Heart left ventricle (tissue), 16 donors: ENCODE measurements around the gene TRABD2A. TPM values are rescaled to one million over a fixed set of nuclear protein-coding genes. Genes with fewer than 3 reads are reported as not detected.

Experiments used
- ATAC-seq, 4 donors: fragments of 200-7000 bp; cut with Tn5 transposase; one replicate each; pipeline ENCODE4 v1.9.1; 2020 to 2022; ENCODE audit warnings: moderate library complexity in 4 of 4, mild to moderate bottlenecking in 3 of 4, moderate number of reproducible peaks in 1 of 4
- DNase-seq, 5 donors: peaks; one replicate each; pipeline ENCODE4 v3.0.0-alpha.2; 2020
- H3K27ac ChIP-seq, 12 donors: fragments of 200-600 bp; sonication (generic) in 4 of 12; one replicate each; pipeline versions ENCODE4 v1.5.0 to v1.8.0; 2016 to 2022; ENCODE audit warnings: mild to moderate bottlenecking in 2 of 12
- H3K27me3 ChIP-seq, 9 donors: fragments of 200-600 bp; sonication (generic) in 2 of 9; one replicate each; pipeline versions ENCODE4 v1.5.1 to v1.8.0; 2016 to 2022; ENCODE audit warnings: mild to moderate bottlenecking in 3 of 9
- H3K36me3 ChIP-seq, 9 donors: fragments of 200-600 bp; sonication (generic) in 2 of 9; one replicate each; pipeline versions ENCODE4 v1.5.0 to v1.8.0; 2018 to 2022; ENCODE audit warnings: mild to moderate bottlenecking in 2 of 9
- H3K4me1 ChIP-seq, 12 donors: fragments of 200-600 bp; sonication (generic) in 4 of 12; one replicate each; pipeline versions ENCODE4 v1.5.0 to v1.8.0; 2016 to 2022; ENCODE audit warnings: mild to moderate bottlenecking in 3 of 12
- H3K4me3 ChIP-seq, 12 donors: fragments of 200-600 bp; sonication (generic) in 4 of 12; one replicate each; pipeline versions ENCODE4 v1.5.0 to v1.8.0; 2017 to 2022; ENCODE audit warnings: mild to moderate bottlenecking in 9 of 12, moderate library complexity in 4 of 12
- H3K9me3 ChIP-seq, 12 donors: fragments of 200-600 bp; sonication (generic) in 4 of 12; one replicate each; pipeline versions ENCODE4 v1.5.0 to v1.8.0; 2016 to 2022; ENCODE audit warnings: mild to moderate bottlenecking in 1 of 12
- CTCF ChIP-seq, 12 donors: fragments of 200-600 bp; sonication (generic) in 4 of 12; IDR thresholded peaks; one replicate each; pipeline versions ENCODE4 v1.5.0 to v1.8.0; 2018 to 2022; ENCODE audit warnings: antibody characterized with exemption in 12 of 12, mild to moderate bottlenecking in 5 of 12
- POLR2A ChIP-seq, 2 donors: fragments of 450-650 bp; IDR thresholded peaks; one replicate each; pipeline ENCODE4 v1.6.1; 2017; ENCODE audit warnings: antibody characterized with exemption in 2 of 2, mild to moderate bottlenecking in 2 of 2, moderate library complexity in 2 of 2
- WGBS, 4 donors: extraction: QIAGEN DNeasy Blood & Tissue Kit in 2 of 4; methylation state at CpG; one replicate each; pipeline versions ENCODE4 v1.1.5 to v1.1.7; 2013 to 2018; 5-methylcytosine and 5-hydroxymethylcytosine counted together
- intact Hi-C, 10 donors: fragments of 100-400 bp; cut with DNase I; formaldehyde crosslinking; loops; one replicate each; pipeline versions ENCODE4 v1.11.1 to v1.14.2; 2022
- polyA plus RNA-seq, 2 donors: library from polyadenylated mRNA; stranded (reverse); fragments of 200-250 nt; gene quantifications; one replicate each; pipeline ENCODE4 v1.2.3, GENCODE V29; 2013
- total RNA-seq, 9 donors: library from RNA; depleted of rRNA in 2 of 9; stranded (reverse); fragments of >200 nt in 2 of 9; fragmentation: NEBNext Ultra II Directional in 3 of 9; extraction: Animal tissue kit (Norgen Biotek cat#: 25700) in 3 of 9; gene quantifications; one replicate each; pipeline versions ENCODE4 v1.1.0 to v1.2.4, GENCODE V29; 2016 to 2023
- donor health status: ischemic (EF 13 %, LVEDD 7.1; RV severe dilation, severe dysfunction).
- donor health status: healthy with polysubstance abuse.
- donor health status: DM: no; HTN: yes; CAD: no.
- donor health status: DM: no; HTN: no; CAD: no.
- donor health status: ischemic (EF 25% LVEDD 6.9; RV normal size, moderate dysfunction).
- donor health status: ischemic (EF 25% LVEDD 5.7; RV mildly dilated, moderate dysfunction).
- donor health status: healthy.
- donor health status: DM: yes; HTN: yes; CAD: no.
- donor health status: ischemic (EF 35%, LVEDD 5.7; RV mildly dilated, moderate dysfunction).
- donor health status: nonischemic (EF 11% LVEDD 7.7; RV severe dilation, severe dysfunction).
- donor health status: DM: yes; HTN: yes; CAD: no.
- donor health status: PGD.
- donor health status: ischemic (EF 29% LVEDD 5.4; RV normal size, mild dysfunction).
- donor health status: nonischemic (EF 23%, LVEDD 6.1; RV moderate dilation, normal function).

TRABD2A gene
- total and polyA plus RNA-seq, 11 donors = 0.42 to 3.9 (median 0.97) TPM; not detected in 1

DNA sequence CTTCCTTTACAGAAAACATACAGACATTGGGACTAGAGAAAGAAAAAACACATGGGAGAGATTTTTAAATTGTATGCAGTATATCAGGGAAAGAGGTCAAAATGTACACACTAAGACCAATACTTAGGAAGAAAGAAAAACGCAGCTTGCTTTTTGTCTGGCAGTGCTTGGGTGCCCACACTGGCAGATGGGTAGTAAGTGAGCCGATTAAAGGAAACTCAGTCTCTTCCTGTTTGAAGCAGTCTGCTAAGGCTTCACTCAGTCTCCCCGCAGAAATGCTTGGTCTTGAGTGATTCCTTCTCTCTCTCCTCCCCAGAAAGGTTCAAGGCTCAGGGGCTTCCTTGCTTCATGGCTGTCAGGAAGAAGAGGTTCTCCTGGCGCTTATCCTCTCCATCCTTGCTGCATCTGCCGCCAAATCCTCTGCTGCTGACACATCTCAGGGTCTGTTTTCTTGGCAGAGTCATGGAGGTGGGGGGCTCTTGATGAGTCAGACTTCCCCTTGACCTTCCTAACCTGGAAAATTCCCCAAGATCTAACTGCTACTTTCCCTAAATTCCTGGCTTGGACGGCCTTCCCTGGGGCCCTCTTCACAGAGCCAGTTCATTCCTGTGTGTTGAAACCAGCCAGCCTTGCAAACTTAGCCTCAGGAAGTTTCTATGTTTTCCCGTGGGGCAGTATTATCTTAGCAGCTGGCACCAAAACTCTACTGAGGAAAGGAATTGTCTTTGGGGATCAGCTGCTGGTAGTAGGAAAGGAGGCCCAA, 14.1 kb upstream of the TRABD2A start:
- H3K27ac ChIP-seq = peak overlapping the region in 7 of 12 donors; percentile 9 to 66 (median 34)
- ATAC-seq = peak in 2 of 4 donors; percentile 17 to 19
- H3K9me3 ChIP-seq = no peaks in the 10 kb centered on the region
- no peaks in the 10 kb centered on the region for H3K36me3 ChIP-seq
- intact Hi-C loops = no loop called here
- H3K27me3 ChIP-seq = no peaks in the 10 kb centered on the region
- no peak for TF ChIP-seq CTCF (IDR thresholded peaks at IDR 0.05)
- TF ChIP-seq POLR2A (IDR thresholded peaks at IDR 0.05) = no peak
- H3K4me1 ChIP-seq = peaks cover 0 to 68% (median 17%) of the 10 kb centered on the region in 12 donors
- 41 to 56% (median 51%) methylated on average over 5 to 7 of the region's 7 CpGs for WGBS, 4 donors
- peak overlapping the region in 1 of 12 donors; percentile 12 for H3K4me3 ChIP-seq
- no peak for DNase-seq

- intact Hi-C loops = no loop called here
- ATAC-seq (no peak), DNase-seq (no peak)
- Histone ChIP-seq H3K27me3 (no peaks in the 10 kb centered on the region), H3K4me3 (peak overlapping the region in 1 of 12 donors; percentile 12), H3K27ac (peak overlapping the region in 2 of 12 donors; percentile 25 to 66), H3K36me3 (no peaks in the 10 kb centered on the region), H3K4me1 (peaks cover 0 to 68% (median 16%) of the 10 kb centered on the region in 12 donors), H3K9me3 (no peaks in the 10 kb centered on the region)
- WGBS, 4 donors = 86 to 100% (median 91%) methylated on average over 5 to 6 of the region's 6 CpGs
- no peak for TF ChIP-seq POLR2A (IDR thresholded peaks at IDR 0.05)
- no peak for TF ChIP-seq CTCF (IDR thresholded peaks at IDR 0.05)
Observed at GRCh38 chr2:84894131-84894586, 13.3 kb upstream of the TRABD2A start.

DNA sequence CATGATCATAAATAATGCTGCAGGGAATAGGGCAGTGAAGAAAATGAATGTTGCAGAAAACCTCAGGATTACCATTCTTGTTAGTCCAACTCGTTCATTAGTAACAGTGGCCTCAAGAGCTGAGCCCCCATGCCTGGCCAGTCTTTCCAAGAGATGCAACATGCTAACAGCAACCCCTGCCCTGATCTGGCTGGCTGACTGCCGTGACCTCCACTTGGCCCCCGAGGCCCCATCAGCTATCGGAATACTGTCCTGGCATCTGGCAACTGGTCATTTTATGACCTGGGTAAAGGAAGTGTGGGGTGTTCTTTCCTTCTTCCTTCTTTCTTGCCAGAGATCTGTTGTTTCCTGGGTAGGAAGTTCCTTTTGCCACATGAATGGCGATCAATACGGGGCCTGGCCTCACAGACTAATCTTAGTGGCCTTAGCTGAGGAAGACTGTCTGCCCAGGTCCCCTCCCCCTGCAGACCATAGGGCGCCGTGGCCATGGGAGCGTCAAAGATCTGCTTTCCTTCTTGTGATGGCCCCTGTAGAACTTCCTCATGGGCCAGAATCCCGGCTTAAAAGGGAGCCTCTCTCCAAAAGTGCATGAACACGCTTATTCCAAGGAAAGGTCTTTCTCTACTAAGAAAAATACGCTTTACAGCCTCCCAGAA, 10.6 kb upstream of the TRABD2A start:
- no peak for DNase-seq
- ATAC-seq = no peak
- Histone ChIP-seq H3K27ac (no peak overlapping the region), H3K36me3 (no peaks in the 10 kb centered on the region), H3K27me3 (no peaks in the 10 kb centered on the region), H3K9me3 (no peaks in the 10 kb centered on the region), H3K4me3 (no peak overlapping the region), H3K4me1 (peaks cover 0 to 59% (median 5%) of the 10 kb centered on the region in 12 donors)
- TF ChIP-seq CTCF (IDR thresholded peaks at IDR 0.05) (no peak), POLR2A (IDR thresholded peaks at IDR 0.05) (no peak)
- intact Hi-C loops = no loop called here
- 75 to 88% (median 84%) methylated on average over 10 to 12 of the region's 12 CpGs for WGBS, 4 donors

- no peak for ATAC-seq
- intact Hi-C loops = no loop called here
- peak overlapping the region in 5 of 12 donors; percentile 8 to 29 (median 27) for H3K4me3 ChIP-seq
Observed at GRCh38 chr2:84889332-84889731, 8.4 kb upstream of the TRABD2A start.

More at GRCh38 chr2:84889332-84889731, 8.4 kb upstream of the TRABD2A start:
- Histone ChIP-seq H3K4me1 (peaks cover 0 to 39% (median 0%) of the 10 kb centered on the region in 12 donors), H3K27ac (peak overlapping the region in 5 of 12 donors; percentile 11 to 87 (median 33)), H3K36me3 (no peaks in the 10 kb centered on the region), H3K27me3 (no peaks in the 10 kb centered on the region), H3K9me3 (no peaks in the 10 kb centered on the region)
- 95 to 97% (median 95%) methylated on average over 2 of the region's 2 CpGs for WGBS, 4 donors
- no peak for TF ChIP-seq POLR2A (IDR thresholded peaks at IDR 0.05)
- TF ChIP-seq CTCF (IDR thresholded peaks at IDR 0.05) = no peak
- DNase-seq = no peak
